GM12878 (cell line): ENCODE measurements around the gene ODC1. TPM values are rescaled to one million over a fixed set of nuclear protein-coding genes. Genes with fewer than 3 reads are reported as not detected.

Experiments
- ATAC-seq: fragments of 200-7000 bp; cut with Tn5 transposase; 3 replicates; pipeline ENCODE4 v1.9.1; 2020; ENCODE audit warnings: mild to moderate bottlenecking, moderate library complexity
- BruUV-seq: library from RNA; stranded (reverse); fragments of 400-500 nt; replicated peaks from 2 replicates; lab custom pipeline; 2021; lab: Mats Ljungman, UMichigan
- CTCF ChIA-PET: fragments of 300-600 bp; sonication (Branson Sonifier 250); formaldehyde crosslinking; extraction: SDS; loops from one replicate; lab custom pipeline; 2021; ENCODE audit warnings: inconsistent platforms; lab: Yijun Ruan, JAX
- POLR2A ChIA-PET: fragments of 350-600 bp; formaldehyde crosslinking; extraction: SDS; loops from one replicate; lab custom pipeline; 2021; ENCODE audit warnings: inconsistent platforms; lab: Charles Lee
- RAD21 ChIA-PET: fragments of 300-600 bp; sonication (Branson Sonifier 250); formaldehyde crosslinking; loops from one replicate; lab custom pipeline; 2023; ENCODE audit warnings: antibody characterized with exemption; ENCODE audit not compliant: unreplicated experiment; lab: Charles Lee
- SMC1A ChIA-PET: fragments of 300-600 bp; sonication (Branson Sonifier 250); formaldehyde crosslinking; loops from one replicate; lab custom pipeline; 2023; ENCODE audit not compliant: unreplicated experiment, uncharacterized antibody; lab: Charles Lee
- DNase-seq: peaks from one replicate; pipeline ENCODE4 v3.0.0-alpha.2; 2011; ENCODE audit warnings: low read depth, low spot score
- FAIRE-seq: peaks from 3 replicates; lab custom pipeline; 2011; peaks lifted over from hg19 to GRCh38; lab: Jason Lieb, UNC
- H2AFZ ChIP-seq: 2 replicates; pipeline ENCODE4 v1.6.0; 2011; ENCODE audit warnings: low read depth, low read length, control low read depth; ENCODE audit not compliant: control insufficient read depth
- H3K27ac ChIP-seq: 2 replicates; pipeline ENCODE4 v1.5.1; 2011; ENCODE audit warnings: control low read depth; ENCODE audit not compliant: control insufficient read depth, insufficient read depth
- H3K27me3 ChIP-seq, 2 experiments: replicated peaks in 1 of 2; 2 replicates each; pipeline versions ENCODE4 v1.6.0 to v1.6.1; 2011; ENCODE audit warnings: low read length in 1 of 2; ENCODE audit not compliant: control insufficient read depth in 2 of 2, insufficient read depth in 2 of 2
- H3K36me3 ChIP-seq, 2 experiments: 2 replicates each; pipeline ENCODE4 v1.5.1; 2011; ENCODE audit warnings: low read length in 1 of 2; ENCODE audit not compliant: control insufficient read depth in 2 of 2, insufficient read depth in 2 of 2
- H3K4me1 ChIP-seq: 2 replicates; pipeline ENCODE4 v1.6.1; 2011; ENCODE audit warnings: mild to moderate bottlenecking, low read length, moderate library complexity, mixed read lengths; ENCODE audit not compliant: control insufficient read depth, insufficient read depth
- H3K4me2 ChIP-seq: 2 replicates; pipeline ENCODE4 v1.6.0; 2011; ENCODE audit warnings: control low read depth; ENCODE audit not compliant: control insufficient read depth, insufficient read depth
- H3K4me3 ChIP-seq: fragments of 200-600 bp; sonication (generic); 2 replicates; pipeline ENCODE4 v1.5.1; 2016
- H3K79me2 ChIP-seq: 2 replicates; pipeline ENCODE4 v1.6.0; 2011; ENCODE audit warnings: low read length; ENCODE audit not compliant: control insufficient read depth, insufficient read depth
- H3K9ac ChIP-seq: 2 replicates; pipeline ENCODE4 v1.8.0; 2011; ENCODE audit warnings: low read length, control low read depth, mixed read lengths; ENCODE audit not compliant: control insufficient read depth, insufficient read depth
- H3K9me3 ChIP-seq: replicated peaks from 3 replicates; pipeline ENCODE4 v1.5.1; 2011; ENCODE audit warnings: mild to moderate bottlenecking, low read length; ENCODE audit not compliant: control insufficient read depth, insufficient read depth
- H4K20me1 ChIP-seq: 2 replicates; pipeline ENCODE4 v1.6.0; 2011; ENCODE audit not compliant: control insufficient read depth, insufficient read depth
- ASH2L ChIP-seq: fragments of 300-600, 200-600 bp; sonication (generic); IDR thresholded peaks from 2 replicates; pipeline ENCODE4 v1.6.1; 2017; ENCODE audit warnings: low read depth, mild to moderate bottlenecking, borderline replicate concordance
- ATF7 ChIP-seq: fragments of 450-650 bp; IDR thresholded peaks from 2 replicates; pipeline ENCODE4 v1.6.1; 2016; ENCODE audit warnings: low read depth, mild to moderate bottlenecking
- BCL11A ChIP-seq: IDR thresholded peaks from 2 replicates; pipeline ENCODE4 v1.6.1; 2011; ENCODE audit warnings: low read depth, low read length
- CREB1 ChIP-seq: IDR thresholded peaks from 2 replicates; pipeline ENCODE4 v1.6.1; 2012; ENCODE audit warnings: low read depth, mild to moderate bottlenecking, inconsistent platforms
- MTA2 ChIP-seq: fragments of 450-650 bp; IDR thresholded peaks from 2 replicates; pipeline ENCODE4 v1.6.1; 2016; ENCODE audit warnings: low read depth, mild to moderate bottlenecking, moderate library complexity
- MYC ChIP-seq: IDR thresholded peaks from 2 replicates; pipeline ENCODE4 v1.6.1; 2011; ENCODE audit warnings: mild to moderate bottlenecking, low read length, moderate library complexity, inconsistent platforms; ENCODE audit not compliant: insufficient read depth, insufficient replicate concordance, insufficient read length, severe bottlenecking
- NFIC ChIP-seq: IDR thresholded peaks from 2 replicates; pipeline ENCODE4 v1.6.1; 2012; ENCODE audit warnings: low read depth, mild to moderate bottlenecking, inconsistent platforms, low read length, moderate library complexity
- NR2C1 ChIP-seq: fragments of 450-650 bp; IDR thresholded peaks from 2 replicates; pipeline ENCODE4 v1.6.1; 2017; ENCODE audit warnings: antibody characterized with exemption, mild to moderate bottlenecking, moderate library complexity
- POLR2AphosphoS5 ChIP-seq: IDR thresholded peaks from 2 replicates; pipeline ENCODE4 v1.6.1; 2011; ENCODE audit warnings: mild to moderate bottlenecking, low read length, inconsistent platforms
- RELA ChIP-seq: fragments of 450-650 bp; IDR thresholded peaks from 2 replicates; pipeline ENCODE4 v1.8.0; 2014; ENCODE audit warnings: borderline replicate concordance; ENCODE audit not compliant: partially characterized antibody
- SMARCA5 ChIP-seq: fragments of 450-650 bp; IDR thresholded peaks from 2 replicates; pipeline ENCODE4 v1.6.1; 2017; ENCODE audit warnings: mild to moderate bottlenecking
- TCF12 ChIP-seq: IDR thresholded peaks from 2 replicates; pipeline ENCODE4 v1.6.1; 2011; ENCODE audit warnings: low read depth, mild to moderate bottlenecking, low read length
- TCF3 ChIP-seq: IDR thresholded peaks from 2 replicates; pipeline ENCODE4 v1.6.1; 2012; ENCODE audit warnings: low read depth, mild to moderate bottlenecking, low read length, borderline replicate concordance; ENCODE audit not compliant: insufficient read depth
- ZNF24 ChIP-seq: fragments of 450-650 bp; IDR thresholded peaks from 2 replicates; pipeline ENCODE4 v1.6.1; 2017; ENCODE audit warnings: antibody characterized with exemption, mild to moderate bottlenecking
- WGBS: methylation state at CpG from one replicate; pipeline ENCODE4 v1.1.6; 2016; ENCODE audit warnings: low lambda C conversion rate; ENCODE audit not compliant: insufficient replicate concordance, insufficient coverage; ENCODE audit errors: missing lambda C conversion rate; 5-methylcytosine and 5-hydroxymethylcytosine counted together
- in situ Hi-C: fragments of 300-500 bp; cut with MboI; formaldehyde crosslinking; loops from 9 replicates; pipeline ENCODE4 v1.14.3; 2018; ENCODE audit warnings: mixed read lengths
- intact Hi-C: fragments of 100-400 bp; cut with micrococcal nuclease; formaldehyde crosslinking; loops from one replicate; pipeline ENCODE4 v1.14.2; 2022; ENCODE audit not compliant: unreplicated experiment
- polyA plus RNA-seq, 11 experiments: library from polyadenylated mRNA; depleted of rRNA in 4 of 11; unstranded in 6 of 11; stranded (reverse) in 5 of 11; fragments of >200 nt; fragmentation: Nextera tagmentation in 4 of 11; fragmentation: Illumina TruSeq in 1 of 11; extraction: Ambion mirVana in 4 of 11; extraction: Trizol in 1 of 11; gene quantifications; 1 replicate in 1 of 11; 2 replicates in 10 of 11; pipeline versions ENCODE4 v1.2.1 to v1.2.3, GENCODE V29; 2011 to 2016; ENCODE audit warnings: inconsistent platforms in 2 of 11, missing spikeins in 2 of 11, low read depth in 1 of 11
- total RNA-seq, 4 experiments: library from RNA; depleted of rRNA in 3 of 4; stranded (reverse); fragments of >200 nt in 3 of 4; fragmentation: Illumina TruSeq in 1 of 4; extraction: Trizol in 1 of 4; gene quantifications; 2 replicates each; pipeline versions ENCODE4 v1.2.1 to v1.2.3, GENCODE V29; 2013 to 2021
- TF ChIP-seq, protein P1 (sequence below): fragments of 450-650 bp; IDR thresholded peaks from 2 replicates; pipeline ENCODE4 v1.6.1; 2018; ENCODE audit warnings: mild to moderate bottlenecking, low read depth, moderate library complexity; ENCODE audit not compliant: partially characterized antibody
- TF ChIP-seq, protein P2 (sequence below): fragments of 450-650 bp; IDR thresholded peaks from 2 replicates; pipeline ENCODE4 v1.6.1; 2016; ENCODE audit warnings: mild to moderate bottlenecking

Gene ODC1
- total and polyA plus RNA-seq, 10 of the 15 experiments (the other 5 are each of a cell fraction or from before 2014, with no cell fraction given) = 68.5 to 441 (median 340) TPM

DNA sequence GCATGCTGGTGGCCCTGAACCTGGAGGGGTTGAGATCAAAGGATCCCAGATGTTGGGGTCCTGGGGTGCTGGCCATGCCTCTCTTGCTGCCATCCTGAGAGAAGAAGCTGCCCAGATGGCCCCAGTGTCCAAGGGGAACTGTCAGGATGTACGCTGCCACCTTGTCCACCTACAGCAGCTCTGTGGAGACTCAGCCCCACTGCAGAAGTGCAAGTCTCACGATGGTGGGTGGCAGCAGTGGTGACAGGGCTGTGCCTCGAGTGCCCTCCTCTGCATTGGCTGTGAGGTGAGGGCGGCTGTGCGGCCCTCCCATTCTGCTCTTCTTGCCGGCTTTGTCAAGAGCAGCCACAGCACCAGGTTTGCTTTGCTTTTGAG, 24.7 kb downstream of the ODC1 start:
- FAIRE-seq = no peak
- no peak for ATAC-seq
- WGBS = 20% methylated on average over 6 of the region's 6 CpGs
- in situ Hi-C loops = no loop called here
- ChIA-PET POLR2A (no interaction called here), SMC1A (no interaction called here), CTCF (interaction anchor here (1.7 kb wide), 1 partner anchor 14 kb away, joined by 7 read pairs; no protein-coding TSS in a partner anchor), RAD21 (no interaction called here)
- no peak overlapping the region for H2AFZ ChIP-seq
- BruUV-seq = no TSS peak
- no peaks in the 10 kb centered on the region; a peak in 1 of 4 replicates for H3K36me3 ChIP-seq
- intact Hi-C loops = no loop called here
- H3K79me2 ChIP-seq = no peaks in the 10 kb centered on the region
- DNase-seq = no peak
- H3K27ac ChIP-seq = no peak overlapping the region
- no peak overlapping the region for H3K4me3 ChIP-seq
- no peak overlapping the region for H3K4me2 ChIP-seq
- H3K4me1 ChIP-seq = no peaks in the 10 kb centered on the region
- no peaks in the 10 kb centered on the region for H3K27me3 ChIP-seq
- no peaks in the 10 kb centered on the region for H3K9me3 ChIP-seq
- TF ChIP-seq RELA = no peak
- TF ChIP-seq NR2C1 = no peak
- TF ChIP-seq CREB1 = no peak
- TF ChIP-seq NFIC = no peak
- TF ChIP-seq MYC = no peak
- TF ChIP-seq BCL11A = no peak
- TF ChIP-seq TCF12 = no peak
- H3K9ac ChIP-seq = no peak overlapping the region
- H4K20me1 ChIP-seq = no peaks in the 10 kb centered on the region

DNA sequence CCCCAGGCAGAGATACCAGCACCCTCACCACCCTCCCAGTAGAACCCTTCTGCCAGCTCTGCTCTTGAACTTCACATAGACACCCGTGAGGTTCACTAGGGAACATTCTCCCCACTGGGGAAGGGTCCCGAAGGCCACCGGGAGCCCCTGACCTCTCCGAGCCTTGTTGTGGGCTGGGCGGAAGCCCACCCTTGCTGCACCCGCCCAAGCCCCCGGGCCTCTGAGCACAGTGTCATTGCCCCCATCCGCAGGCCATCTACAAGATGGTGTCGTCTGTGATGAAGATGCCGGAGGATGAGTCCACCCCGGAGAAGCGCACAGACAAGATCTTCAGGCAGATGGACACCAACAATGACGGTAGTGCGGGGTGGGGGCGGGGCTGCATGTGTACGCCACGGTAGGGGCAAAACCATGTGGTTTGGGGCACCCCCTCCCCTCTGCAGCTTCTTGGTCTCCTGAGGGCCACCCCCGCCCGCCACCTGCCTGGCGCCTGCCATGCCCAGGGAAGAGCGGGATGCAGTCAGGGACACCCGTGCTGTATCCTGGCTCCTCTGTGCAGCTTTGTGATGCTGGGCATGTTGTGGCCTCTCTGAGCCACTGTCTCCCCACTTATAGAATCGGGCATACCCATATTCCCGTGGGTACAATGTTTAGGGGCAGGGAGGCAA, 25.3 kb downstream of the ODC1 start:
- ChIA-PET SMC1A (no interaction called here), POLR2A (no interaction called here), RAD21 (no interaction called here), CTCF (no interaction called here)
- Histone ChIP-seq H3K9me3 (no peaks in the 10 kb centered on the region), H3K36me3 (no peaks in the 10 kb centered on the region; a peak in 1 of 4 replicates), H3K79me2 (no peaks in the 10 kb centered on the region), H2AFZ (no peak overlapping the region), H3K4me2 (no peak overlapping the region), H3K9ac (no peak overlapping the region), H3K4me1 (no peaks in the 10 kb centered on the region), H3K27ac (no peak overlapping the region), H3K4me3 (no peak overlapping the region), H4K20me1 (no peaks in the 10 kb centered on the region), H3K27me3 (no peaks in the 10 kb centered on the region)
- ATAC-seq (no peak), FAIRE-seq (no peak), DNase-seq (no peak)
- intact Hi-C loops (no loop called here), in situ Hi-C loops (no loop called here)
- 66% methylated on average over 23 of the region's 24 CpGs for WGBS
- no TSS peak for BruUV-seq
- TF ChIP-seq POLR2AphosphoS5 (no peak), ASH2L (no peak), MTA2 (no peak), SMARCA5 (no peak), TCF3 (no peak), ATF7 (no peak), ZNF24 (no peak)
- TF ChIP-seq, protein P1, sequence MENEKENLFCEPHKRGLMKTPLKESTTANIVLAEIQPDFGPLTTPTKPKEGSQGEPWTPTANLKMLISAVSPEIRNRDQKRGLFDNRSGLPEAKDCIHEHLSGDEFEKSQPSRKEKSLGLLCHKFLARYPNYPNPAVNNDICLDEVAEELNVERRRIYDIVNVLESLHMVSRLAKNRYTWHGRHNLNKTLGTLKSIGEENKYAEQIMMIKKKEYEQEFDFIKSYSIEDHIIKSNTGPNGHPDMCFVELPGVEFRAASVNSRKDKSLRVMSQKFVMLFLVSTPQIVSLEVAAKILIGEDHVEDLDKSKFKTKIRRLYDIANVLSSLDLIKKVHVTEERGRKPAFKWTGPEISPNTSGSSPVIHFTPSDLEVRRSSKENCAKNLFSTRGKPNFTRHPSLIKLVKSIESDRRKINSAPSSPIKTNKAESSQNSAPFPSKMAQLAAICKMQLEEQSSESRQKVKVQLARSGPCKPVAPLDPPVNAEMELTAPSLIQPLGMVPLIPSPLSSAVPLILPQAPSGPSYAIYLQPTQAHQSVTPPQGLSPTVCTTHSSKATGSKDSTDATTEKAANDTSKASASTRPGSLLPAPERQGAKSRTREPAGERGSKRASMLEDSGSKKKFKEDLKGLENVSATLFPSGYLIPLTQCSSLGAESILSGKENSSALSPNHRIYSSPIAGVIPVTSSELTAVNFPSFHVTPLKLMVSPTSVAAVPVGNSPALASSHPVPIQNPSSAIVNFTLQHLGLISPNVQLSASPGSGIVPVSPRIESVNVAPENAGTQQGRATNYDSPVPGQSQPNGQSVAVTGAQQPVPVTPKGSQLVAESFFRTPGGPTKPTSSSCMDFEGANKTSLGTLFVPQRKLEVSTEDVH = no peak
- TF ChIP-seq, protein P2, sequence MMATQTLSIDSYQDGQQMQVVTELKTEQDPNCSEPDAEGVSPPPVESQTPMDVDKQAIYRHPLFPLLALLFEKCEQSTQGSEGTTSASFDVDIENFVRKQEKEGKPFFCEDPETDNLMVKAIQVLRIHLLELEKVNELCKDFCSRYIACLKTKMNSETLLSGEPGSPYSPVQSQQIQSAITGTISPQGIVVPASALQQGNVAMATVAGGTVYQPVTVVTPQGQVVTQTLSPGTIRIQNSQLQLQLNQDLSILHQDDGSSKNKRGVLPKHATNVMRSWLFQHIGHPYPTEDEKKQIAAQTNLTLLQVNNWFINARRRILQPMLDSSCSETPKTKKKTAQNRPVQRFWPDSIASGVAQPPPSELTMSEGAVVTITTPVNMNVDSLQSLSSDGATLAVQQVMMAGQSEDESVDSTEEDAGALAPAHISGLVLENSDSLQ = no peak
